OCI-LY7 (cell line): ENCODE results near the gene CYP4A22.

Experiments used
- CTCF ChIP-seq: fragments of 200-600 bp; sonication (generic); conservative IDR thresholded peaks from 2 replicates; pipeline ENCODE4 v1.5.1; 2014; ENCODE audit warnings: mild to moderate bottlenecking, antibody characterized with exemption, low read length, moderate library complexity, mixed read lengths
- EZH2phosphoT487 ChIP-seq: fragments of 200-600 bp; sonication (generic); IDR thresholded peaks from 2 replicates; pipeline ENCODE4 v1.6.1; 2018; ENCODE audit warnings: low read depth, borderline replicate concordance, mild to moderate bottlenecking, mixed run types, antibody characterized with exemption, low read length, moderate library complexity, mixed read lengths

GRCh38 chr1:47174656-47175020, 37.4 kb downstream of the CYP4A22 start:
- TF ChIP-seq CTCF (no peak), EZH2phosphoT487 (no peak)
